PFSK-1 (cell line): ENCODE results near the gene ANAPC7.

Experiments
- FOXP2 ChIP-seq: optimal IDR thresholded peaks from 2 replicates; pipeline ENCODE3; 2011; ENCODE audit warnings: borderline replicate concordance, control low read depth, inconsistent platforms; ENCODE audit not compliant: insufficient read depth; ENCODE audit errors: extremely low read length, extremely low read depth
- POLR2AphosphoS5 ChIP-seq: IDR thresholded peaks from 2 replicates; pipeline ENCODE4 v1.6.1; 2012; ENCODE audit warnings: low read depth, mild to moderate bottlenecking, control low read depth, low read length, moderate library complexity
- SIN3A ChIP-seq: IDR thresholded peaks from 2 replicates; pipeline ENCODE4 v1.6.1; 2012; ENCODE audit warnings: mild to moderate bottlenecking, low read length, moderate library complexity, borderline replicate concordance; ENCODE audit not compliant: insufficient read depth
- TAF1 ChIP-seq: IDR thresholded peaks from 2 replicates; pipeline ENCODE4 v1.6.1; 2012; ENCODE audit warnings: low read length, control low read depth, borderline replicate concordance; ENCODE audit not compliant: insufficient read depth
- TF ChIP-seq, protein P1 (sequence below), 2 experiments: IDR thresholded peaks; 2 replicates each; pipeline versions ENCODE4 v1.6.1 to v1.8.0; 2011 to 2012; ENCODE audit warnings: low read depth in 2 of 2, low read length in 2 of 2, control low read depth in 1 of 2, inconsistent platforms in 1 of 2, mild to moderate bottlenecking in 1 of 2, moderate library complexity in 1 of 2; ENCODE audit not compliant: insufficient read depth in 1 of 2

The ANAPC7 gene

DNA sequence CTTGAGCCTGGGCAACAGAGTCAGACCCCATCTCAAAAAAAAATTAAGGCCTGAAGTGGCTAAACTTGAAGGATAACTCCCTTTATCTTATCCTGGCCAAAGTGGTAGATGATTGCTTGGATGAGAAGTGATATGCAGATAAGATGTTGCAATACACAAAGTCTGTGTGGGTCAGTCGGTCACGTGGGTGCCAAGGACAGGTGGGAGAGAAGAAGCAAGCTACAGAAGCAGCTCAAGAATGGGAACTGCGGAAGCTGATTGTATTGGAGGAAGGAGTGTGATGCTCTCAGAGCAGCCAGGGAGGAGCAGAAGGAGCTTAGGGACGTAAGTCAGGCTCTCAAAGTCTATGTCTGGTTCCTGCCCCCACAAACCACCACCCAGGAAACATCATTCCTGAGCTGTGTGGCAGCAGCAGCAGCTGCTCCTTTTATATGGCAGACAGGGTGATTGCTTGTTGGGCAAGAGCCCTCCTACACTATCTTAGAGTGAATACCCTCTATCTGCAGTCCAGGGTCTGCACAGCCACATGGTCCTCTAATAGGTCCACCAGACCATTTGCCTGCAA is 67.9 kb downstream of the ANAPC7 start:
- TF ChIP-seq, protein P1, sequence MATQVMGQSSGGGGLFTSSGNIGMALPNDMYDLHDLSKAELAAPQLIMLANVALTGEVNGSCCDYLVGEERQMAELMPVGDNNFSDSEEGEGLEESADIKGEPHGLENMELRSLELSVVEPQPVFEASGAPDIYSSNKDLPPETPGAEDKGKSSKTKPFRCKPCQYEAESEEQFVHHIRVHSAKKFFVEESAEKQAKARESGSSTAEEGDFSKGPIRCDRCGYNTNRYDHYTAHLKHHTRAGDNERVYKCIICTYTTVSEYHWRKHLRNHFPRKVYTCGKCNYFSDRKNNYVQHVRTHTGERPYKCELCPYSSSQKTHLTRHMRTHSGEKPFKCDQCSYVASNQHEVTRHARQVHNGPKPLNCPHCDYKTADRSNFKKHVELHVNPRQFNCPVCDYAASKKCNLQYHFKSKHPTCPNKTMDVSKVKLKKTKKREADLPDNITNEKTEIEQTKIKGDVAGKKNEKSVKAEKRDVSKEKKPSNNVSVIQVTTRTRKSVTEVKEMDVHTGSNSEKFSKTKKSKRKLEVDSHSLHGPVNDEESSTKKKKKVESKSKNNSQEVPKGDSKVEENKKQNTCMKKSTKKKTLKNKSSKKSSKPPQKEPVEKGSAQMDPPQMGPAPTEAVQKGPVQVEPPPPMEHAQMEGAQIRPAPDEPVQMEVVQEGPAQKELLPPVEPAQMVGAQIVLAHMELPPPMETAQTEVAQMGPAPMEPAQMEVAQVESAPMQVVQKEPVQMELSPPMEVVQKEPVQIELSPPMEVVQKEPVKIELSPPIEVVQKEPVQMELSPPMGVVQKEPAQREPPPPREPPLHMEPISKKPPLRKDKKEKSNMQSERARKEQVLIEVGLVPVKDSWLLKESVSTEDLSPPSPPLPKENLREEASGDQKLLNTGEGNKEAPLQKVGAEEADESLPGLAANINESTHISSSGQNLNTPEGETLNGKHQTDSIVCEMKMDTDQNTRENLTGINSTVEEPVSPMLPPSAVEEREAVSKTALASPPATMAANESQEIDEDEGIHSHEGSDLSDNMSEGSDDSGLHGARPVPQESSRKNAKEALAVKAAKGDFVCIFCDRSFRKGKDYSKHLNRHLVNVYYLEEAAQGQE (IDR thresholded peaks at IDR 0.05; ENCODE audit: insufficient read depth in 1 of 2, low read depth in 2 of 2, low read length in 2 of 2): no peak
- TF ChIP-seq FOXP2: no peak
- TF ChIP-seq TAF1: no peak
- no peak for TF ChIP-seq POLR2AphosphoS5
- TF ChIP-seq SIN3A: no peak

DNA sequence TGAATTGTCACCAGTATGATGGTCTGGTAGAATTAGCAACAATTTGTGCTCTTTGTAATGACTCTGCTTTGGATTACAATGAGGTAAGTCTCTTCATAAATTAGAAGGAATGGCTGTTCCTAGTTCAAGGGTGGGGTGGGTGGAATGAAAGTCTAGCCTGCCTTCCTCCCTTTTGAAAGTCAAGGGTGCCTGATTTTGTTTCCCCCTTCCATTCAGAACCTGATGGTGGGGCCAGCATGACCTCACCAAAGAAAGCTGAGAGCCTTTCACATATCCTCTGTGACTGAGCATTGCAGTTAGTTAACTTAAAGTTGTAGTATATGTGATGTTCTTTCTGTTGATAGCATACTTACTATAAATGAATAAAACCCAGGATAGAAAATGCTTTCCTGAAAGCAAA is 70.3 kb downstream of the ANAPC7 start:
- no peak for TF ChIP-seq SIN3A
- TF ChIP-seq, protein P1 (IDR thresholded peaks at IDR 0.05; ENCODE audit: insufficient read depth in 1 of 2, low read depth in 2 of 2, low read length in 2 of 2): no peak
- TF ChIP-seq FOXP2: no peak
- TF ChIP-seq POLR2AphosphoS5: no peak
- TF ChIP-seq TAF1: no peak

DNA sequence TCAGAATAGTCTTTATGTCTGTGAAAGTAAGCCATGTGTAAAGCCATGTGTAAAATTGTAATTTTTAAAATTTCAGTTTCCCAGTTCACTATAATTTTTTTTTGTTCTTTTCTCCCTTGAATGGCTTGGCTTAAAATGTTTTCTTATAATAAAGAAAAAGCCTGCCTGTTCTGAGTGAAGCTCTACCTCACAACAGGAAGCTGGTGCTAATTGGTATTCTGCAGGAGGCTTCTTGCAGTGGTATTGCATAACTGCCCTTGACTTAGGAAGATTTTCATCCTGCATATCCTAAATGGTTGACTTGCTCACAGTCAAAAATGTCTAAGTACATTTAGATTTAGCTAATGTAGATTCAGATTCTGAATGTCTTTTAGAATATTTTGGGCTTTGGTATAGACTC is 73.0 kb downstream of the ANAPC7 start:
- TF ChIP-seq TAF1 (no peak), SIN3A (no peak), FOXP2 (no peak), POLR2AphosphoS5 (no peak)
- TF ChIP-seq, protein P1 (IDR thresholded peaks at IDR 0.05; ENCODE audit: insufficient read depth in 1 of 2, low read depth in 2 of 2, low read length in 2 of 2): no peak

DNA sequence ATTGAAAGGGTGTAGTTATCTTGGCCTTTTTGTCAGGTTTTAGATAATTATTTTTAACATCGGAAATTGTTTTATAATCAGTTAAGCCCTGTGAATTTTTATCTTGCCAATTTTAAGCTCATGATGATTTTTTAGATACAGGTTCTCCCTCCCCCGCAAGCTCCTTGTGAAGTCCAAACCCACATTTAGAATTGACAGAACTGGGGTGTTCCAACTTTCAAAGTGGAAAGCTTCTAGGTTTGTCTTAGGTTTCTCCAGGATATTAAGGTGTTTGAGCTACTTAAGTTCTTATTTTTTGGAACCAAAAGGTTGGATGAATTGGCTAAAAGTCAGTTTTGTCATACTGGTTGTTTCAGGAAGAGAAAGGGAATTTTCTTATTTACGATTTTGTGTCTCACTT is 73.4 kb downstream of the ANAPC7 start:
- TF ChIP-seq TAF1: no peak
- no peak for TF ChIP-seq FOXP2
- no peak for TF ChIP-seq SIN3A
- TF ChIP-seq POLR2AphosphoS5: no peak

DNA sequence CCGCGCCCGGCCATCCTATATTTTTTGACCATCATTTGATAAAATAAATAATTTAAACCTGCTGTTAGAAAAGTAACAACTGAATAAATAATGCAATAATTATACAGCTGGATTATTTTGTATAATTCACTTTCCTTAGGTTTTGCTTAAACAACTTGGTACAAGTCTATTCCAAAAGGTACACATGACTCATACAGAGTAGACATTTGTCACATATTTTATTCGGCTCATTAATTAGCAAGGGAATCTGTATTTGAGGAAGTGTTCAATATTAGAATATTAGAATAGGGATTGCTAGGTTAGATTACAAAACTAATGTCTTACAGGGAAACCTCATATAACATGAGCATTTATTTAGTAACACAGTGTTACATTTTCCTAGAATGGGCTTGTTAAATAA is 73.8 kb downstream of the ANAPC7 start:
- TF ChIP-seq POLR2AphosphoS5 (no peak), SIN3A (no peak), TAF1 (no peak), FOXP2 (no peak)
- TF ChIP-seq, protein P1 (IDR thresholded peaks at IDR 0.05; ENCODE audit: insufficient read depth in 1 of 2, low read depth in 2 of 2, low read length in 2 of 2): no peak
